SU-DHL-6 (cell line): ENCODE results near the gene RABEPK.
A peak's percentile ranks its signal among the peaks of the same experiment; 100 is the strongest.

Source experiments
- H2AFZ ChIP-seq: fragments of 200-600 bp; sonication (generic); 2 replicates; pipeline ENCODE4 v1.6.1; 2014; ENCODE audit warnings: low read depth, mild to moderate bottlenecking, moderate library complexity, mixed read lengths, antibody characterized with exemption, low read length; ENCODE audit not compliant: severe bottlenecking
- H3F3A ChIP-seq: fragments of 200-600 bp; shearing (Covaris generic); 2 replicates; pipeline ENCODE4 v1.6.0; 2016; ENCODE audit warnings: antibody characterized with exemption, mild to moderate bottlenecking; ENCODE audit not compliant: insufficient read depth
- H3K27ac ChIP-seq: fragments of 200-600 bp; sonication (generic); 2 replicates; pipeline ENCODE4 v1.5.1; 2016; ENCODE audit warnings: low read depth, mild to moderate bottlenecking, low read length, moderate library complexity, mixed read lengths
- H3K27me3 ChIP-seq: fragments of 200-600 bp; sonication (generic), shearing (Covaris generic); 2 replicates; pipeline ENCODE4 v1.6.0; 2014; ENCODE audit warnings: mild to moderate bottlenecking, low read length
- H3K36me3 ChIP-seq: fragments of 200-600 bp; sonication (generic); 2 replicates; pipeline ENCODE4 v1.6.1; 2014; ENCODE audit warnings: mild to moderate bottlenecking, low read length, mixed read lengths
- H3K4me2 ChIP-seq: fragments of 300-600, 200-600 bp; shearing (Covaris generic), sonication (generic); 2 replicates; pipeline ENCODE4 v1.6.0; 2014; ENCODE audit warnings: low read length, low read depth, mild to moderate bottlenecking; ENCODE audit not compliant: poor library complexity, severe bottlenecking
- H3K4me3 ChIP-seq: fragments of 200-600 bp; sonication (generic); 2 replicates; pipeline ENCODE4 v1.5.1; 2014; ENCODE audit warnings: antibody characterized with exemption, low read length, mild to moderate bottlenecking, mixed read lengths; ENCODE audit not compliant: insufficient read depth, poor library complexity, severe bottlenecking
- H3K79me2 ChIP-seq: fragments of 200-600 bp; sonication (generic); 2 replicates; pipeline ENCODE4 v1.6.1; 2014; ENCODE audit warnings: mild to moderate bottlenecking, low read length, moderate library complexity; ENCODE audit not compliant: insufficient read depth
- H3K9ac ChIP-seq: fragments of 200-600 bp; sonication (generic); 2 replicates; pipeline ENCODE4 v1.7.0; 2014; ENCODE audit warnings: mild to moderate bottlenecking, low read length
- H3K9me2 ChIP-seq: fragments of 200-600 bp; sonication (generic); replicated peaks from 2 replicates; pipeline ENCODE4 v1.6.1; 2014; ENCODE audit warnings: low read length; ENCODE audit not compliant: insufficient read depth
- H3K9me3 ChIP-seq: fragments of 200-600 bp; sonication (generic); 2 replicates; pipeline ENCODE4 v1.6.1; 2014; ENCODE audit warnings: low read length, mixed read lengths; ENCODE audit not compliant: insufficient read depth
- H4K20me1 ChIP-seq: fragments of 200-600 bp; sonication (generic); 2 replicates; pipeline ENCODE4 v1.6.1; 2014; ENCODE audit warnings: low read depth, mild to moderate bottlenecking, antibody characterized with exemption, low read length, moderate library complexity, mixed read lengths
- CTCF ChIP-seq: fragments of 200-600 bp; sonication (generic); IDR thresholded peaks from one replicate; pipeline ENCODE4 v1.5.1; 2017; ENCODE audit warnings: antibody characterized with exemption, mild to moderate bottlenecking, low read length, moderate library complexity; ENCODE audit not compliant: insufficient read depth, poor library complexity, severe bottlenecking
- EZH2phosphoT487 ChIP-seq: fragments of 200-600 bp; sonication (generic), shearing (Covaris generic); conservative IDR thresholded peaks from 2 replicates; pipeline ENCODE4 v1.6.1; 2018; ENCODE audit warnings: mild to moderate bottlenecking, antibody characterized with exemption, low read length, moderate library complexity, mixed read lengths

RABEPK gene

GRCh38 chr9:125183054-125183453, 17.3 kb upstream of the RABEPK start:
- no peaks in the 10 kb centered on the region for H3K27me3 ChIP-seq
- H4K20me1 ChIP-seq = no peaks in the 10 kb centered on the region
- peaks cover 100% of the 10 kb centered on the region for H3K79me2 ChIP-seq
- no peak overlapping the region for H3K9ac ChIP-seq
- H3K4me3 ChIP-seq = no peak overlapping the region
- TF ChIP-seq CTCF (no peak), EZH2phosphoT487 (no peak)
- no peak overlapping the region for H3K27ac ChIP-seq
- no peaks in the 10 kb centered on the region for H3K9me3 ChIP-seq
- no peaks in the 10 kb centered on the region for H3K9me2 ChIP-seq
- H2AFZ ChIP-seq = no peak overlapping the region
- H3K36me3 ChIP-seq = no peaks in the 10 kb centered on the region
- H3F3A ChIP-seq = no peaks in the 10 kb centered on the region; the same call in 1 of the 2 replicates
- no peak overlapping the region for H3K4me2 ChIP-seq

GRCh38 chr9:125183561-125183960, 16.8 kb upstream of the RABEPK start:
- Histone ChIP-seq H3F3A (no peaks in the 10 kb centered on the region; the same call in 1 of the 2 replicates), H3K9ac (no peak overlapping the region), H3K4me2 (no peak overlapping the region)

GRCh38 chr9:125189011-125189360, 11.4 kb upstream of the RABEPK start:
- TF ChIP-seq EZH2phosphoT487 = no peak
- TF ChIP-seq CTCF = no peak
- Histone ChIP-seq H3K9ac (peak overlapping the region; percentile 84), H3K27me3 (no peaks in the 10 kb centered on the region), H2AFZ (peak overlapping the region; percentile 91), H3K9me3 (no peaks in the 10 kb centered on the region), H3F3A (no peaks in the 10 kb centered on the region), H3K79me2 (peaks cover 64% of the 10 kb centered on the region), H3K9me2 (no peaks in the 10 kb centered on the region), H3K4me2 (peak overlapping the region; percentile 92), H4K20me1 (no peaks in the 10 kb centered on the region), H3K36me3 (no peaks in the 10 kb centered on the region), H3K27ac (peak overlapping the region; percentile 50), H3K4me3 (peak overlapping the region; percentile 86)

More at GRCh38 chr9:125183561-125183960, 16.8 kb upstream of the RABEPK start:
- no peak overlapping the region for H2AFZ ChIP-seq
- no peak for TF ChIP-seq CTCF
- H3K9me2 ChIP-seq = no peaks in the 10 kb centered on the region
- H3K27me3 ChIP-seq = no peaks in the 10 kb centered on the region
- H3K9me3 ChIP-seq = no peaks in the 10 kb centered on the region
- H3K27ac ChIP-seq = no peak overlapping the region
- no peaks in the 10 kb centered on the region for H4K20me1 ChIP-seq
- no peak overlapping the region for H3K4me3 ChIP-seq
- H3K79me2 ChIP-seq = peaks cover 100% of the 10 kb centered on the region
- no peaks in the 10 kb centered on the region for H3K36me3 ChIP-seq
